RCC 7860 (cell line): Measurements from ENCODE around the gene NPHP4.

Source experiments
- DNase-seq: peaks from one replicate; pipeline ENCODE4 v3.0.0-alpha.2; 2015; ENCODE audit warnings: low spot score
- FAIRE-seq: peaks from 2 replicates; lab custom pipeline; 2012; peaks lifted over from hg19 to GRCh38; lab: Jason Lieb, UNC

Gene NPHP4

DNA sequence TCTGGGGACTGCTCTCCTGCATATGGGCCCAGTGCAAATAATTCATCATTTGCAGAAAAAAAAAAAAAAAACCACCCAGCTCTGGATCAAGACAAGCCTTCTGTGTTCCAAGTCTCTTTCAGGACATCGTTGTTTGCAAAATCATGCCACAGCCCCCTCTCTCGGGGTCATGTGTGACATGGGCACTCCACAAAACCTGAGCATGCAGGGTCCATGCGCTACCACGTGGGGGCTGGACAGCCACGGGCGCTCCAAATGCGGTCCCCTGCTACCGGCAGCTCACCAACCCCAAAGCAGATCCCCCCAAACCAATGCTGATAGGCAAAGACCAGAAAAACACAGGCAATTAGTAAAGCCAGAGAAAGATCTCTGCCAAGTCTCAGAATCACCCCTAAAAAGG lies 17.6 kb downstream of the NPHP4 start:
- no peak for FAIRE-seq

DNA sequence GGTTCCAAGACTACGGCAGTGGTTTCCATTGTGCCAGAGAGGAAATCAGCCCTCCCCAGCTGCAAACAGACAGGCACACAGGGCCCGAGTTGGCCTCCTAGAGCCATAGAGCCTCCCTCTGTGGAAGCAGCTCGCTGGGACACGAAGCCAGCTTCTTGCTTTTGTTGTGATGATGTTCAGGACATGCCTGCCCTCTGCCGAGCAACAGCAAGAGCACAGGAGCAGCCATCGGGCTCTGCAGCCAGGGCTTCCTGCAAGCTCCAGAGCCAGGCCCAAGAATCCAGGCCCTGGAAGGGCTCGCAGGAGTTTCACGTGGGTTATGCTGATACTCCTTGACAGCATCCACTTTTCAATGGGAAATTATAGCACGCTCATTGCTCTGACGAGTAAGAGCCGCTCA lies 18.5 kb downstream of the NPHP4 start:
- no peak for FAIRE-seq
- DNase-seq, result no peak

More for the DNA sequence above, 17.6 kb downstream of the NPHP4 start:
- DNase-seq, result no peak

DNA sequence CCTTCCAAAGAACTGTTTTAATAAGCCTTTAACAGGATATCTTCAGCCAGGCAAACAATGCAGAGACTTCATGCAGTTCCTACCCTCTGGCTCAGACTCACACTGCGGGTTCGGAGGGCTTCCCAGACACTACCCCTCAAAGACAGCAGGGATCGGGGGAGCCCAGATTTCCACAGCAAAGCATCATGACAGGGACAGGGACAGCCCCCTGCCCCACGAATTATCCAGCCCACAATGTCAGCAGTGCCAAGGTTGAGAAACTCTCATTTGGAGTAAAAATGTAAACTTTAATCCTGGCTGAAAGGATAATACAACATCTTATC lies 20.1 kb downstream of the NPHP4 start:
- DNase-seq (no peak), FAIRE-seq (no peak)

DNA sequence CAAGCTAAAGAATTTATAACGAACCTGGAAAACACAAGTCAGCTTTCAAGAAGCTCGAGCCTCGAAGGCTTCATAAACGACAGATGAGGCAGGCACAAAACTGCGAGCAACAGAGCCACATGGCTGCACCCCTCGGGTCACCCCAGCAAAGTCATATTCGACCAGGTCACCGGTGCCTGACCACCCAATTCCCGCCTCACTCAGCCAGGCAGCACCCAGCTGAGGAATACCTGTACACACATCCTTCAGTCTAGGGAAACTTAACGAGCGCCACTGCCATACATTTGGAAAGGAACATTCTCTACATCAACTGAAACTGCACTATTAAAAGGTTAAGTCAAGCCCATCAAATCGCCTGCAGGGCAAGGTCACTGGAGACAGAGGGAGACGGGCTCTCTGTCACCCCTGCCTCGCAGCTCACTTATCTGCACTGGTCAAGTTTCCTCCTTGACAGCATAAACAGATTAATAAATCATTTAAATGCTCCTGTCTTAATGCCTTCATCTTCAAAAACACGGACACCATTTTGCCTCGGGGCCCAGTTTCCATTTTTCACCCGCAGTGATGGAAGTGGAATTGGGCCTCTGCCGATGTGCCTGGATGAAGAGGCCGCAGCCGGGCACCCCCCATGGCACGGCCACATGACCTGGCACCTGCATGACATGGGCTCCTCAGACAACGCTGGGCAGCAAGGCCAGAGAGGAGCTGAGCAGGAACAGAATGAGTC lies 20.6 kb downstream of the NPHP4 start:
- FAIRE-seq, result no peak
- no peak for DNase-seq

DNA sequence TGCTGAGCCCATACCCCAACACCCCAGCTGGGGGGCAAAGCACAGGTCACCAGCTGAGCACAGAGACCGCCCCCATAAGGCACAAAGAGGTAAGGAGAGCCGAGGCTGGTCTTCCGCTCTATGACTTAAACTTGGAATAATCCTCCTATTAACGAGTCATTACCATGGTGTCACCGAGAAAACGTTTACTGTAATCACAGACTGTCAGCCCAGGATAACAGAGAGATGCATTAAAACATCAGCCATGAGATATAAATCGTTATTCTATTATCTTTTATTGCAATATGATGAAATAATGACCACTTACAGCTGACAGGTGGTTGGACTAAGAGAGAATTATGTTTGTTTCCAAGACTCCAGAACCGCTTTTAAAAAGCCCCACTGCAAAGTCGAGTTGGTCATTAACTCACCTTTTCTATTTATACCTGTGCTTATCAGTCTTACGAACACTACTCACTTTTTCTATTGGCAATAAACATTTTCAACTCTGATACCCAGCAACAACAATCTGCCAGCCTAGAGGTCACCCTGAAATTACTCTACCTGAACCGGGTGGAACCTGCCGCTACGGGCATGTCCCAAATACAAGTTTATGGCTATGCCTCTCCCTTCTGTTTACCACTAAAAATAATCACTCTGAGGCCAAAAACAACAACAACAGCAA lies 21.5 kb downstream of the NPHP4 start:
- no peak for FAIRE-seq
- no peak for DNase-seq

DNA sequence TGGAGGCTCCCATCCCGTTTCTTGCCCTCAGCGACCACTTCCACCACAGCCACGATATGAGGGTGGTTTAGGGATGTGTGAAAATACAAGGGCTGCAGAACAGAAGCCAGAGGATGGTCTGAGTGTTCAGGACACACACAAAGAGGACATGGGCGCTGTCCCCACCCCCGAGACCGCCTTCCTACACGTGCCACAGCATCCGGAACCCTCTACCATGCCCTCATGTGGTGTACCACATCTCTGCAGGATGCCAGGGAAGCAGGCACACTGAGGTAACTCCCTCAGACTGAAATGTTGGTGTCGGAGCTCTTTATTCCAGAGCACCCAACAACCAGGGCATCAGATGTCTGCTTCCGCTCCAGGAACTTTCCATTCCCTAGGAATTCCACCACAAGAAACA lies 23.1 kb downstream of the NPHP4 start:
- DNase-seq, result no peak
- no peak for FAIRE-seq

DNA sequence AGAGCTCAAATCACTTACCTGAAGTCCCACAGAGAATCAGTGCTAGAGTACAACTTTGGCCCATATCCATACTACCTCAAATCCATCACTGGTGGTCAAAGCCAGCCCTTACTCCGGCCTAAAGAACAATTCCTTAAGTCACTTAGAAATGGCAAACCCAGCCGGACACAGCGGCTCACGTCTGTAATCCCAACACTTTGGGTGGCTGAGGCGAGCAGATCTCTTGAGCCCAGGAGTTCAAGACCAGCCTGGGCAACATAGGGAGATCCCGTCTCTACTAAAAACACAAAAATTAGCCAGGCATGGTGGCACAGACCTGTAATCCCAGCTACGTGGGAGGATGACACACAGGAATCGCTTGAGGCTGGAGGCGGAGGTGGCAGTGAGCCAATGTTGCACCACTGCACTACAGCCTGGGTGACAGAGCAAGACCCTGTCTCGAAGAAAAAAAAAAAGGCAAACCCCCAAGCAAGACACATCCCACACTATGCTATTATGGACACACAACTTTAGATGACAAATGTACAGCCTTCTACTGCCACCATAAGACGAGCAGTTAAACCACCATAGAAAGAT lies 24.0 kb downstream of the NPHP4 start:
- no peak for FAIRE-seq

DNA sequence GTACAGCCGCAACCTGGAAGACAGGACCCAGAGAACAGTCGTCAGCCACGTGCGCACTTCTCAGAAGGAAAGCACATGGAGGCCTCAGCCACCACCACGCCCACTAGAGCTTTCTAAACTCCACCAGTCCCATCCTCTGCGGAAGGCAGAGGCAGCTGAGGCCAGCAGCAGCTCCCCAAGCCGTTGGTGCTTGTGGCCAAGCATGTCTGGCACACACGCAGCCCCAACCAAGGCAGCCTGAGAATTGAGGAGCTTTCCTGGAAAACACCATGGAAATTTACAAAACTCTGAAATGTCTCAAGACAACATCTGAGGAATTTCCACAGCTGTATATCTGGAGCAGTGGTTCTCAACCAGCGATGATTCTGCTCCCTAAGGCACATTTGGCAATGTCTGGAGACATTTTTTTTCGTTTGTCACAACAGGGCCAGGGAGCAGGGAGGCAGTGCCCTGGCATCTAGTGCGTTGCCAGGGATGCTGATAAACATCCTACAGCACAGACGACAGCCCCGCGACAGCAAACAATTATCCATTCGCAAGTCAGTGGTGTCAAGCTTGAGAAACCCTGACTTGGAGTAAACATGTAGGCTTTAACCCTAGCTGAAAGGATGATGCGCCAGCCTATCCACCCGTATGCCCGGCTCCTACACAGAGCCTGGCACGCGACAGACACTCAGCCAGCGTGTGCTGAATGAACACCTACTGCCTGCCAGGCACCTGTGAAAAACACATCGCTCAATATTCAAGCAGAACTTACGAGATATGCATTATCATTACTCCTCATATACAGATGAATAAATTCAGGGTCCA lies 24.7 kb downstream of the NPHP4 start:
- FAIRE-seq (no peak), DNase-seq (no peak)

More for the DNA sequence above, 24.0 kb downstream of the NPHP4 start:
- DNase-seq, result no peak

DNA sequence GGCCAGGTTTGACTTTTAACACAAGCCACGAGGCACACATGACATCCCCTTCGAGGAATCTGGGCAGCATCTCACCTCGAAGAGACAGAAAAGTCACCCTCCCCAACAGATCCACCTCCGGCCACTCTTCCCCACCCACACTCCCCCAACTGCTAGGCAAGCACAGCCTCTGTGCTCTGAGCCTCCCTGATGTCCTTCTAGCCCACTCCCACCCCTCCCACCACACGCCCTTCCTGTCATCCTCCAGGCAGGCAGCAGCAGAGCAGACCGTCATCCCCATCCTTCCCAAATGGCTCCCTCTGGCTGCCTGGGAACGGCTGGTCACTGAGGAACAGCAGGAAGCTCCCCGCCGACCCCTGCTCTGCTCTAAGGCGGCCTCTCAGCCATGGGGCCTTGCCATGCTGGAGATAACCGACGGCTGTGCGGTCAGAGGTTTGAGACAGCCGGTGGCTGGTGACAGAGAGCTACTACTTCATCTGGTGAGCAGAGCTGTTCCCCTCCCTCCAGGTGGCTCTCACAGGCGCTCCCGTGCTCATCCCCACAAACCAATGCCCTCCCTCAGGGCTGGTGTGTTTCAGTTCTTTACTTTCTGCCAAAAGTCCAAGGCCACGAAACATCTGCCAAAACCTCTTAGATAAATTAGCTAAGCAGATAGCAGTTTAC lies 25.6 kb downstream of the NPHP4 start:
- no peak for FAIRE-seq
- DNase-seq, result no peak

DNA sequence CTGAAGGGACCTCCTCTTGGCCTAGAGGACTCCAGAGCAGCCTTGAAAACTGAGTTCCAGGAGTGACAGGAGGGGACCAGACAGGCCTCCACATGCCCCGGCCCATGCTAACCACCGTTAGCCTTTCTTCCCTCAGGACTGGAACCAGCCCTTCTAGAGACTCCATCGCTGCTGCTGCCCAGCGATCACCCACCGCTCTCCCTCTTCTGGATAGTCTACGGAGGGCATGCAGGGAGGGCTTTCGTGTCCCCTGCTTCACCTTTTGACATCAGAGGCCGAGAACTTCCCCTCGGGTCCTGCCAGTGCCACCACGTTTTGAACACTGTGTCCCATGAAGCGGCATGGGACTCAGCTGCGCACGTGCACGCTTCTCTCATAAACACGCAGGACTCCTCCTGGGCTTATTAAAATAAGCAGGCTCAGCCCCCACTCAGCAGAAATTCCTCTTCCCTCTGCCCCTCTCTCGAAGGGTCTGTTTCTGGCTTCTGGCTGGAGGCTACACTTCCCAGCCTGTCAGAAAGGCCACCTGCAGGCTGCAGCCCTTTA lies 26.6 kb downstream of the NPHP4 start:
- DNase-seq (no peak), FAIRE-seq (no peak)

DNA sequence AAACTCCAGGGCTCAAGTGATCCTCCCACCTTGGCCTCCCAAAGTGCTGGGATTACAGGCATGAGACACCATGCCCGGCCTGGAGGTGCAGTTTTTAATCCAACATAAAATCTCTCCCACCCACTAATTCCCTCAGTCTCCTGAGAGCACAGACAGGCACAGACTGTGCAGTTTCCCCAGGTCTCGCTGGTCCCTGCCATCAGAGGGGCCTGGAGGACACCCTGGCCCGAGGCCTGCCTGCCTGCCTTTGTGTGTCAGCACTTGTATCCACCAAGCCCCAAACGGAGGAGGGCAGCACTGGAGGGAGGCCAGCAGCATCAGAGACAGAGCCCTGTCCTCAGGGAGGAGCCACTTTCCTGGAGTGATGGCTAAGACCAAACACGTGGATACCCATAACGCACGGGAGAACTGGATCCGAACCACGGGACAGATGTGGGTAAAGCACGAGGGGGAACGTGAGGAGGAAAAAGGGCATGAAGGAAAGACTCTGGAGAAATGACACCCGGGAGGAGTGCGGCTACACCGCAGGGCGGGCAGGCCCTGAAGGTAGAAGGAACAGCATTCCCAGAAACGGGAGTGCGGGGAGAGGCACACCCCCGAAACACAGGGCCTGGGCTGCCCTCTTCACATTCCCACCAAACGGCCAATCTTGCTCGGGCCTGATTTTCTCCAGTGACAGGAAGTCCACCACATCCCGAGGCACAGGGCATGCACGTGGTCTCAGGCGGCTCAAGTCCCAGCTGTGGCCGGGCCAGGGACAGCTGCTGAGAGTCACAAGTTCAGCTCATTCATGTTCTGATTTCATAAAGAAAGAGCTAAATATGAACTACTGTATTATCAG lies 29.7 kb downstream of the NPHP4 start:
- DNase-seq (no peak), FAIRE-seq (no peak)

DNA sequence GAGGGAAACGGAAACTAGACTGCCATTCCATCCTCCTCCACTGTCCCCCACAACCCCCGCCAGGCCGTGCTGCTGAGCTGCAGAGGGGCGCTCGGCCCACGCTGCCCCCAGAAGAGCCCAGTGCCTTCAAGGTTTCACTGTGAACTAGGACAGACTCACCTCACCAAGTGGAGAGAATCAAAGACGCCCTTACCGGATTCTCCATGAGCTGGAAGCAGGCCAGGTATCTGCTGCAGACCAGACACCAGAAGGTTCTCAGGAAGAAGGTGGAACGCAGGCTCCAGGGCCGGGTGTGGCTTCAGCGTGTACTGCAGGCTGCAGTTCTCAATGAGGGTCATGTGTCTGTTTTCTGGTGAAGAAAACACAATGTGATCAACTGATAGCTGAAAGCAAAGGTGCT lies 30.6 kb downstream of the NPHP4 start:
- FAIRE-seq, result no peak
- no peak for DNase-seq

DNA sequence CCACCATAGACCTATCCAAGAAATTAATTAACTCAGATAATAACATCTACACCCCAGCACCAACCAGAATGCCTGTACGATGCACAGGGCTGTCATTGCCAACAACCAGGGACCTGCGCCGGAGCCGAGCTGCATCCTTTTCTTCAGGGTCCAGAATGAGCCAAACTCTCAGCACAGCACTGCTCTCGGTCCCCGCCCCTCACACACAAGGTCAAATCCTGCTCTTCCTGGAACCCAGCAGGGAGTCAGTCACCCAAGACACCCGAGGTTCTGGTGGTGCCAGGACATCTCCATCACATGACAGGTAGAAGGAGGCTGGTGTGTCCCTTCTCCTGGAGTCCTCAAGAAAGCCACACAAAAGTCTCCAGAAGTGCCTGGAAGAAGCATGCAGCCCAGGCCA lies 31.9 kb downstream of the NPHP4 start:
- FAIRE-seq, result no peak
- no peak for DNase-seq

DNA sequence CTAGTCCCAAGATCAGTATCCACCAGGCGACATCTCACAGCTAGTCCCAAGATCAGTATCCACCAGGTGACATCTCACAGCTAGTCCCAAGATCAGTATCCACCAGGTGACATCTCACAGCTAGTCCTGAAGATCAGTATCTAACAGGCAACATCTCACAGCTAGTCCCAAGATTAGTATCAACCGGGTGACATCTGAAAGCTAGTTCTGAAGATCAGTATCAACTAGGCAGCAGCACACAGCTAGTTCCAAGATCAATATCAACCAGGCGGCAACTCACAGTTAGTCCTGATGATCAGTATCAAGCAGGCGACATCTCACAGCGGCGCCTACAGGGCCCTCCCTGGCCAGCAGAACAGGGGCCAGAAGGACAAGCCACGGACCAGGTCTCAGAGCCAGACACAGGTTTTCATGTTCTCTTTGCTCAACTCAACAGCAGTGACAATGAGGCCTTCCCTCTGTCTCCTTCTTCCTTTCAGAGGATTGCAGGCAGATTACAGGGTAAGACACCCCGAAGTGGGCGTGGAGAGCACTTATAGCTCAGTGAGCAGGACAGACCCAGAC lies 32.5 kb downstream of the NPHP4 start:
- no peak for DNase-seq
- FAIRE-seq, result no peak

DNA sequence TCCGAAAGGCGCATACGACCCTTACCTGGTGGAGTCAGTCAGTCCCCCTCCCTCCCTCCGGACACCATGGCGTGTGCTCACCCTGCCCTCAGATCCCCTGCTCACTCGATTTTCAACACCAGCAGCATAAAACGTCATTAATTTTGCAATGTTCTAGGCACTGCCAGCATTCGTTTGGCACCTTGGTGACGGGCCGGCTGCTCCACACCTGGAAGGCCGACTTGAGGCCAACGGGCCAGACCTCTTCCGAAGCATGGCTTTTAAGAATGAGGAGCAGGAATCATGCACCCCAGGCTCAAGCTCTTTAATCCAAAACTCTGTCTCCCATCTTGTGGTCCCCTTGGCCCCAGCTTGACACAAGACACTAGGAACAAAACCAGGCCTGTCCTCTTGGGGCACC lies 33.1 kb downstream of the NPHP4 start:
- FAIRE-seq, result no peak
- DNase-seq, result no peak

DNA sequence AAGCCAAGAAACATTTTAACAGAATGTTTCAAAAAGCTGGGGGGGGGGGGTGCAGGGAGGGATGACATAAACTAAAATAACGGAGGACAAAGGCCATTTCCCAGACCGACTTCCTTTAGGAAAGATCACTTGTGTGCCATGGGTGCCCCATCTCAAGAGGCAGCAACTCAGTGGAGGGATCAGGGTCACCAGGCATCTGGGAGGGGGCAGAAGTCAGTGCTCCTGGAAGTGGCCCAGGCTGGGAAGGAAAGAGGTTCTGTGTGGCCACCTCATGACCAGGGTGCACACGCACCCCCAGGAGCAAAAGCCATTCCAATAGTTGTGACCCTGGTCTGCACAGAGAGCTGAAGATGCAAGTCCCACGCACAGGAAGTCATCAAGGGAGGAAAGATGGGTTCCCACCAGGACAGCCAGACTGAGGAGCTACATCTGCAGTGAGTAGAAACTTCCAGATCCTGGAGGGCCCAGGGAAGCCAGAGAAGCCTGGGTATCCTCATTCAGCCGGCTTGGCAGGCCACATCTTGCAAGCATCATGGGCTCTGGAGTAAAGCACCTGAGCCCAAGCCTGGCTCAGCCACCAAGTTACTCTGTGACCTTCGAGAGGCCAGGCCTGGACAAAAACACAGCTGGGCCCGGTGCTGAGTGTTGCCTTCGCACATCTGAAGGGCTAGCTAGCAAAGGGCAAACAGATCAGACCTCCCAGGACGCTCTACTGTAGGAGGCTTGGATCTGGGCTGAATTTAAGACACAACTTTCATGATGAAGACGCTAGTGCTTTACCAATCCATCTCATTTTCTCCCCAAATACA lies 36.0 kb downstream of the NPHP4 start:
- DNase-seq, result no peak
- FAIRE-seq, result no peak

DNA sequence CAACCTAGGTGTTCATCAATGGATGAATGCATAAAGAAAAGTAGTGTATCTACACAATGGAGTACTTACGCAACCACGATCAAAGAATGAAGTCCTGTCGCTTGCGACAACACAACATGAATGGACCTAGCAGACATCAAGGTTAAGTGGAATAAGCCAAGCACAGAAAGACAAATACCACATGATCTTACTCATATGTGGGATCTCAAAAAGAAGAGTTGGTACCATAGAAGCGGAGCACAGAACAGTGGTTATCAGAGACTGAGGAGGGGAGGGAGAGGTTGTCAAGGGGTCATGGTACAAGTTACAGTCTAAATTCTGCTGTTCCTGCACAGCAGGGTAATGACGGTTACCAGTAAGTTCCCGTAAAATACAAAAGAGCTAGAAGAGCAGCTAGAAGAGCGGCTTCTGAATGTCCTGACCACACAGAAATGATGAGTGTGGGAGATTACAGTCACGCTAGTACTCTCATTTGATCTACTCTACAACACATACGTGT lies 36.7 kb downstream of the NPHP4 start:
- no peak for FAIRE-seq
- no peak for DNase-seq

DNA sequence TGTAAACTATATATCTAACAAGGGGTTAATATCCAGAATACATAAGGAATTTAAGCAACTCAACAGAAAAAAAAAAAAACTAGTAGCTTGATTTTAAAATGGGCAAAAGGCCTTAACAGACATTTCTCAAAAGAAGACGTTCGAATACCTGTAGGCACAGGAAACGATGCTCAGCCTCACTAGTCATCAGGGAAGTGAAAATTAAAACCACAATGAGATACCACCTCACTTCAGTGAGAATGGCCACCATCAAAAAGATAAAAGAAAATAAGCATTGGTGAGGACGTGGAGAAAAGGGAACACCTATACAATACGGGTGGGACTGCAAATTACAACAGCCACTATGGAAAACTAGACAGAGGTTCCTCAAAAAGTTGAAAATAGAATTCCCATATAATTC lies 37.3 kb downstream of the NPHP4 start:
- FAIRE-seq (no peak), DNase-seq (no peak)

DNA sequence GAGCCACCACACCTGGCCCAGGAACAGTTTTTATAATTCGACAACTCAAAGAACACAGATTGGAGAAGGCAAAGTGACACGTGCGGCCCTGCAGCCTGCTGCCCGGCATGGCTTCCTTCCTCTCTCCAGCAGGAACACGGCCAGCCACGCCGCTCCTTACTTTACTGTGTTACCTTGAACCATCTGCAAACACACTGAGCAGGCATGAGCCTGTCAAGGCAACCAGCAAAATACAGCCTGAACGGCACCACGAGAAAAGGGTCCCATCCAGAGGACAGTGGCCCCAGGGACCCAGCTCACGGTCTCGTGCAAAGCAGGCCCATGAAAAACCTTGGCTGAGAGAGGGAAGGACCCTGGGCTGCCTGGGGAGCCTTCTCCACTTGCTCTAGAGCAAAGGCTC lies 38.8 kb downstream of the NPHP4 start:
- FAIRE-seq (no peak), DNase-seq (no peak)
